ENCODE results near the gene ACSL4. TPM values are rescaled to one million over a fixed set of nuclear protein-coding genes. Genes with fewer than 3 reads are reported as not detected.
A peak's percentile ranks its signal among the peaks of the same experiment; 100 is the strongest.
"Not testable (repeated sequence)": the region's sequence is repeated elsewhere in the genome, so short reads cannot be mapped to it uniquely, and the experiment has no call there.

ACSL4 gene
- total RNA-seq, 4 donors from 2014 or later = 40.7 to 64.7 (median 43.7) TPM

- peak overlapping the region; percentile 84 for H3K27ac ChIP-seq
- no peaks in the 10 kb centered on the region for H3K9me3 ChIP-seq
- no peaks in the 10 kb centered on the region for H3K27me3 ChIP-seq
- no peak for DNase-seq (ENCODE audit: low spot score in 2 of 2)
- no peaks in the 10 kb centered on the region for H3K36me3 ChIP-seq
- H3K4me1 ChIP-seq = peaks cover 6% of the 10 kb centered on the region
- H3K4me3 ChIP-seq = peak overlapping the region; percentile 71
- no peak for TF ChIP-seq POLR2AphosphoS5 (IDR thresholded peaks at IDR 0.05)
- TF ChIP-seq POLR2A (IDR thresholded peaks at IDR 0.05) = no peak
- TF ChIP-seq CTCF (IDR thresholded peaks at IDR 0.05) = no peak
- no peak for TF ChIP-seq EP300 (IDR thresholded peaks at IDR 0.05)
- 38% methylated on average over 15 of the region's 15 CpGs for whole genome bisulfite sequencing
Measured at GRCh38 chrX:109733613-109734083, 591 bp upstream of the ACSL4 start.

- Histone ChIP-seq H3K27me3 (no peaks in the 10 kb centered on the region), H3K4me1 (peaks cover 6% of the 10 kb centered on the region), H3K27ac (peak overlapping the region; percentile 84), H3K4me3 (peak overlapping the region; percentile 71), H3K9me3 (no peaks in the 10 kb centered on the region), H3K36me3 (no peaks in the 10 kb centered on the region)
- no peak for TF ChIP-seq EP300 (IDR thresholded peaks at IDR 0.05)
- no peak for TF ChIP-seq POLR2AphosphoS5 (IDR thresholded peaks at IDR 0.05)
- no peak for TF ChIP-seq POLR2A (IDR thresholded peaks at IDR 0.05)
- no peak for TF ChIP-seq CTCF (IDR thresholded peaks at IDR 0.05)
- no peak for DNase-seq (ENCODE audit: low spot score in 2 of 2)
- WGBS = 27% methylated on average over 21 of the region's 21 CpGs
Measured at GRCh38 chrX:109732017-109732801, 848 bp downstream of the ACSL4 start.

GRCh38 chrX:109728173-109728535, 4.9 kb downstream of the ACSL4 start:
- H3K4me1 ChIP-seq = no peaks in the 10 kb centered on the region
- H3K36me3 ChIP-seq = no peaks in the 10 kb centered on the region
- no peak overlapping the region for H3K27ac ChIP-seq
- no peaks in the 10 kb centered on the region for H3K9me3 ChIP-seq
- 21% methylated on average over 1 of the region's 1 CpG for WGBS
- no peak for TF ChIP-seq CTCF (IDR thresholded peaks at IDR 0.05)
- TF ChIP-seq EP300 (IDR thresholded peaks at IDR 0.05) = no peak
- no peak for DNase-seq (ENCODE audit: low spot score in 2 of 2)
- no peaks in the 10 kb centered on the region for H3K27me3 ChIP-seq
- H3K4me3 ChIP-seq = peak overlapping the region; percentile 7

- not testable (repeated sequence) for H3K9me3 ChIP-seq; H3K4me3 ChIP-seq; DNase-seq (ENCODE audit: low spot score in 2 of 2); H3K27me3 ChIP-seq; H3K36me3 ChIP-seq; H3K4me1 ChIP-seq; H3K27ac ChIP-seq
- WGBS = 89% methylated on average over 1 of the region's 1 CpG
Measured at GRCh38 chrX:109724971-109725370, 8.1 kb downstream of the ACSL4 start.

- 50% methylated on average over 2 of the region's 2 CpGs for WGBS
Measured at GRCh38 chrX:109720947-109721346, 12.1 kb downstream of the ACSL4 start.

More at GRCh38 chrX:109720947-109721346, 12.1 kb downstream of the ACSL4 start:
- TF ChIP-seq CTCF (IDR thresholded peaks at IDR 0.05) (no peak), POLR2AphosphoS5 (IDR thresholded peaks at IDR 0.05) (no peak), EP300 (IDR thresholded peaks at IDR 0.05) (no peak), POLR2A (IDR thresholded peaks at IDR 0.05) (no peak)
- Histone ChIP-seq H3K27ac (no peak overlapping the region), H3K27me3 (no peaks in the 10 kb centered on the region), H3K4me1 (no peaks in the 10 kb centered on the region), H3K36me3 (no peaks in the 10 kb centered on the region), H3K4me3 (no peak overlapping the region), H3K9me3 (no peaks in the 10 kb centered on the region)
- no peak for DNase-seq (ENCODE audit: low spot score in 2 of 2)
